Endothelial cell (in vitro differentiated cells): ENCODE data around the gene MARCHF10. TPM values are rescaled to one million over a fixed set of nuclear protein-coding genes. Genes with fewer than 3 reads are reported as not detected.

Source experiments
- DNase-seq: peaks from one replicate; pipeline ENCODE4 v3.0.0; 2021; ENCODE audit warnings: low spot score
- H3K27ac Mint-ChIP-seq: one replicate; pipeline ENCODE4 v1.8.0; 2021; ENCODE audit warnings: mixed read lengths, inconsistent platforms; ENCODE audit not compliant: unreplicated experiment
- H3K27me3 Mint-ChIP-seq: one replicate; pipeline ENCODE4 v1.8.0; 2021; ENCODE audit warnings: mild to moderate bottlenecking, moderate library complexity, mixed read lengths, inconsistent platforms; ENCODE audit not compliant: unreplicated experiment
- H3K36me3 Mint-ChIP-seq: one replicate; pipeline ENCODE4 v1.8.0; 2021; ENCODE audit warnings: mild to moderate bottlenecking, low read depth, mixed read lengths, inconsistent platforms; ENCODE audit not compliant: unreplicated experiment
- H3K4me1 Mint-ChIP-seq: one replicate; pipeline ENCODE4 v1.8.0; 2021; ENCODE audit warnings: mild to moderate bottlenecking, mixed read lengths, inconsistent platforms; ENCODE audit not compliant: unreplicated experiment
- H3K4me3 Mint-ChIP-seq: one replicate; pipeline ENCODE4 v1.8.0; 2021; ENCODE audit warnings: mild to moderate bottlenecking, mixed read lengths, inconsistent platforms; ENCODE audit not compliant: unreplicated experiment
- H3K9me3 Mint-ChIP-seq: one replicate; pipeline ENCODE4 v1.8.0; 2021; ENCODE audit warnings: mixed read lengths, inconsistent platforms; ENCODE audit not compliant: unreplicated experiment
- CTCF ChIP-seq: fragments of 200-600 bp; sonication (generic); IDR thresholded peaks from one replicate; pipeline ENCODE4 v1.5.0; 2021; ENCODE audit warnings: antibody characterized with exemption; ENCODE audit not compliant: unreplicated experiment
- total RNA-seq: library from RNA; stranded (reverse); fragmentation: NEBNext Ultra II Directional; extraction: Animal tissue kit (Norgen Biotek cat#: 25700); gene quantifications from one replicate; pipeline ENCODE4 v1.2.1, GENCODE V29; 2021; ENCODE audit not compliant: unreplicated experiment

MARCHF10 gene
- total RNA-seq, 1 donor from 2014 or later = not detected

- Mint-ChIP-seq H3K4me1 (peaks cover 2% of the 10 kb centered on the region), H3K27me3 (peaks cover 3% of the 10 kb centered on the region), H3K27ac (no peak overlapping the region), H3K36me3 (peaks cover 8% of the 10 kb centered on the region), H3K9me3 (no peaks in the 10 kb centered on the region), H3K4me3 (no peak overlapping the region)
- no peak for TF ChIP-seq CTCF
- no peak for DNase-seq
These were observed 141.9 kb downstream of the MARCHF10 start for GRCh38 chr17:62666061-62666800.

- no peaks in the 10 kb centered on the region for H3K9me3 Mint-ChIP-seq
- peaks cover 1% of the 10 kb centered on the region for H3K27me3 Mint-ChIP-seq
- H3K4me1 Mint-ChIP-seq = peaks cover 2% of the 10 kb centered on the region
- H3K27ac Mint-ChIP-seq = no peak overlapping the region
- no peak for TF ChIP-seq CTCF
- DNase-seq = no peak
- peaks cover 8% of the 10 kb centered on the region for H3K36me3 Mint-ChIP-seq
- no peak overlapping the region for H3K4me3 Mint-ChIP-seq
These were observed 142.5 kb downstream of the MARCHF10 start for GRCh38 chr17:62665599-62665998.

GRCh38 chr17:62664336-62665120, 143.6 kb downstream of the MARCHF10 start:
- no peak for TF ChIP-seq CTCF
- H3K9me3 Mint-ChIP-seq = no peaks in the 10 kb centered on the region

GRCh38 chr17:62663304-62663703, 144.8 kb downstream of the MARCHF10 start:
- peaks cover 23% of the 10 kb centered on the region for H3K36me3 Mint-ChIP-seq
- peaks cover 5% of the 10 kb centered on the region for H3K4me1 Mint-ChIP-seq
- H3K4me3 Mint-ChIP-seq = no peak overlapping the region
- no peak for DNase-seq
- H3K27ac Mint-ChIP-seq = no peak overlapping the region
- H3K27me3 Mint-ChIP-seq = no peaks in the 10 kb centered on the region
- no peak for TF ChIP-seq CTCF
- no peaks in the 10 kb centered on the region for H3K9me3 Mint-ChIP-seq

More at GRCh38 chr17:62664336-62665120, 143.6 kb downstream of the MARCHF10 start:
- Mint-ChIP-seq H3K27me3 (no peaks in the 10 kb centered on the region), H3K4me1 (peaks cover 2% of the 10 kb centered on the region), H3K4me3 (no peak overlapping the region), H3K27ac (no peak overlapping the region), H3K36me3 (peaks cover 14% of the 10 kb centered on the region)
- no peak for DNase-seq

GRCh38 chr17:62662855-62663254, 145.3 kb downstream of the MARCHF10 start:
- no peak for DNase-seq
- Mint-ChIP-seq H3K9me3 (no peaks in the 10 kb centered on the region), H3K27ac (no peak overlapping the region), H3K27me3 (peaks cover 2% of the 10 kb centered on the region), H3K36me3 (peaks cover 26% of the 10 kb centered on the region), H3K4me1 (peaks cover 5% of the 10 kb centered on the region), H3K4me3 (no peak overlapping the region)
- TF ChIP-seq CTCF = no peak
